Dendritic cell treated with granulocyte-macrophage colony-stimulating factor and Interleukin-4, amounts not matched to agents 40 ng/mL and 50 ng/mL, for 4 days (primary cell): ENCODE results near the gene GPS1.
A peak's percentile ranks its signal among the peaks of the same experiment; 100 is the strongest.

ENCODE experiments used
- H3K27ac Mint-ChIP-seq: one replicate; pipeline ENCODE4 v1.8.0; 2022; ENCODE audit warnings: mild to moderate bottlenecking, mixed read lengths
- H3K27me3 Mint-ChIP-seq: one replicate; pipeline ENCODE4 v1.8.0; 2022; ENCODE audit warnings: mild to moderate bottlenecking, mixed read lengths
- H3K36me3 Mint-ChIP-seq: one replicate; pipeline ENCODE4 v1.8.0; 2022; ENCODE audit warnings: low read depth, mixed read lengths
- H3K4me1 Mint-ChIP-seq: one replicate; pipeline ENCODE4 v1.8.0; 2022; ENCODE audit warnings: low read depth, mixed read lengths
- H3K4me3 Mint-ChIP-seq: one replicate; pipeline ENCODE4 v1.8.0; 2022; ENCODE audit warnings: mild to moderate bottlenecking, moderate library complexity, mixed read lengths
- H3K9me3 Mint-ChIP-seq: one replicate; pipeline ENCODE4 v1.8.0; 2022; ENCODE audit warnings: mixed read lengths
- intact Hi-C: fragments of 100-400 bp; cut with micrococcal nuclease; formaldehyde crosslinking; loops from one replicate; pipeline ENCODE4 v1.15.0; 2022

The GPS1 gene

GRCh38 chr17:82051776-82052637 is at the start of gene GPS1, which contains the start of gene RFNG:
Gene GPS1, plus strand, starts transcription at chr17:82051898. Its CDS starts 34 bp downstream, at chr17:82051932.
Gene RFNG, minus strand, starts transcription at chr17:82051811. Its CDS starts 45 bp downstream, at chr17:82051766.
- Mint-ChIP-seq H3K9me3 (no peaks in the 10 kb centered on the region), H3K36me3 (peaks cover 83% of the 10 kb centered on the region), H3K27me3 (no peaks in the 10 kb centered on the region), H3K27ac (peak within 1 kb of the TSS; percentile 87), H3K4me1 (peaks cover 46% of the 10 kb centered on the region), H3K4me3 (peak within 1 kb of the TSS; percentile 94)
- intact Hi-C loops: loop anchor here (1.0 kb wide), 1 partner anchor 15 kb away; the partner anchor contains the start of gene DCXR

GRCh38 chr17:82003411-82004381 is 48.0 kb upstream of the GPS1 start:
- intact Hi-C loops: no loop called here
- H3K27ac Mint-ChIP-seq: no peak overlapping the region
- H3K4me3 Mint-ChIP-seq: no peak overlapping the region
- no peaks in the 10 kb centered on the region for H3K27me3 Mint-ChIP-seq
- no peaks in the 10 kb centered on the region for H3K9me3 Mint-ChIP-seq
- H3K36me3 Mint-ChIP-seq: peaks cover 52% of the 10 kb centered on the region
- H3K4me1 Mint-ChIP-seq: peaks cover 11% of the 10 kb centered on the region

GRCh38 chr17:82004517-82005455 is 46.9 kb upstream of the GPS1 start:
- intact Hi-C loops: no loop called here
- H3K27ac Mint-ChIP-seq: no peak overlapping the region
- no peaks in the 10 kb centered on the region for H3K27me3 Mint-ChIP-seq
- peaks cover 53% of the 10 kb centered on the region for H3K36me3 Mint-ChIP-seq
- no peaks in the 10 kb centered on the region for H3K9me3 Mint-ChIP-seq
- H3K4me3 Mint-ChIP-seq: no peak overlapping the region
- peaks cover 8% of the 10 kb centered on the region for H3K4me1 Mint-ChIP-seq

- Mint-ChIP-seq H3K4me1 (no peaks in the 10 kb centered on the region), H3K27me3 (no peaks in the 10 kb centered on the region), H3K4me3 (no peak overlapping the region), H3K9me3 (no peaks in the 10 kb centered on the region), H3K27ac (no peak overlapping the region), H3K36me3 (peaks cover 61% of the 10 kb centered on the region)
- intact Hi-C loops: no loop called here
Observed at GRCh38 chr17:82005701-82006348, 45.9 kb upstream of the GPS1 start.

- Mint-ChIP-seq H3K27ac (no peak overlapping the region), H3K36me3 (peaks cover 69% of the 10 kb centered on the region), H3K9me3 (no peaks in the 10 kb centered on the region), H3K27me3 (no peaks in the 10 kb centered on the region), H3K4me3 (no peak overlapping the region), H3K4me1 (no peaks in the 10 kb centered on the region)
- intact Hi-C loops: no loop called here
Observed at GRCh38 chr17:82006468-82007227, 45.0 kb upstream of the GPS1 start.

GRCh38 chr17:82007228-82007494 is 44.5 kb upstream of the GPS1 start:
- Mint-ChIP-seq H3K36me3 (peaks cover 74% of the 10 kb centered on the region), H3K4me3 (no peak overlapping the region), H3K27me3 (no peaks in the 10 kb centered on the region), H3K9me3 (no peaks in the 10 kb centered on the region), H3K4me1 (no peaks in the 10 kb centered on the region), H3K27ac (no peak overlapping the region)
- intact Hi-C loops: no loop called here

GRCh38 chr17:82007495-82008257 is 44.0 kb upstream of the GPS1 start:
- intact Hi-C loops: no loop called here
- Mint-ChIP-seq H3K4me1 (no peaks in the 10 kb centered on the region), H3K36me3 (peaks cover 79% of the 10 kb centered on the region), H3K9me3 (no peaks in the 10 kb centered on the region), H3K27ac (no peak overlapping the region), H3K27me3 (no peaks in the 10 kb centered on the region), H3K4me3 (no peak overlapping the region)

- H3K27me3 Mint-ChIP-seq: no peaks in the 10 kb centered on the region
- no peak overlapping the region for H3K4me3 Mint-ChIP-seq
- no peaks in the 10 kb centered on the region for H3K4me1 Mint-ChIP-seq
- intact Hi-C loops: no loop called here
- H3K9me3 Mint-ChIP-seq: no peaks in the 10 kb centered on the region
- H3K27ac Mint-ChIP-seq: no peak overlapping the region
- H3K36me3 Mint-ChIP-seq: peaks cover 80% of the 10 kb centered on the region
Observed at GRCh38 chr17:82008258-82008940, 43.3 kb upstream of the GPS1 start.

GRCh38 chr17:82008941-82009405 is 42.7 kb upstream of the GPS1 start:
- intact Hi-C loops: no loop called here
- Mint-ChIP-seq H3K4me1 (no peaks in the 10 kb centered on the region), H3K4me3 (no peak overlapping the region), H3K27me3 (no peaks in the 10 kb centered on the region), H3K27ac (no peak overlapping the region), H3K36me3 (peaks cover 82% of the 10 kb centered on the region), H3K9me3 (no peaks in the 10 kb centered on the region)

- H3K4me1 Mint-ChIP-seq: no peaks in the 10 kb centered on the region
- H3K27me3 Mint-ChIP-seq: no peaks in the 10 kb centered on the region
- H3K36me3 Mint-ChIP-seq: peaks cover 83% of the 10 kb centered on the region
- H3K4me3 Mint-ChIP-seq: no peak overlapping the region
- intact Hi-C loops: no loop called here
- no peak overlapping the region for H3K27ac Mint-ChIP-seq
- H3K9me3 Mint-ChIP-seq: no peaks in the 10 kb centered on the region
Observed at GRCh38 chr17:82009413-82009812, 42.3 kb upstream of the GPS1 start.

GRCh38 chr17:82010575-82011525 is 40.8 kb upstream of the GPS1 start:
- no peaks in the 10 kb centered on the region for H3K4me1 Mint-ChIP-seq
- H3K27me3 Mint-ChIP-seq: no peaks in the 10 kb centered on the region
- H3K27ac Mint-ChIP-seq: no peak overlapping the region
- no peak overlapping the region for H3K4me3 Mint-ChIP-seq
- H3K9me3 Mint-ChIP-seq: no peaks in the 10 kb centered on the region
- peaks cover 76% of the 10 kb centered on the region for H3K36me3 Mint-ChIP-seq
- intact Hi-C loops: no loop called here
